ENCODE measurements around the gene NOXO1. TPM values are rescaled to one million over a fixed set of nuclear protein-coding genes. Genes with fewer than 3 reads are reported as not detected.

The NOXO1 gene
- total RNA-seq, 2 experiments from 2014 or later: 0.31 TPM; not detected in 1

DNA sequence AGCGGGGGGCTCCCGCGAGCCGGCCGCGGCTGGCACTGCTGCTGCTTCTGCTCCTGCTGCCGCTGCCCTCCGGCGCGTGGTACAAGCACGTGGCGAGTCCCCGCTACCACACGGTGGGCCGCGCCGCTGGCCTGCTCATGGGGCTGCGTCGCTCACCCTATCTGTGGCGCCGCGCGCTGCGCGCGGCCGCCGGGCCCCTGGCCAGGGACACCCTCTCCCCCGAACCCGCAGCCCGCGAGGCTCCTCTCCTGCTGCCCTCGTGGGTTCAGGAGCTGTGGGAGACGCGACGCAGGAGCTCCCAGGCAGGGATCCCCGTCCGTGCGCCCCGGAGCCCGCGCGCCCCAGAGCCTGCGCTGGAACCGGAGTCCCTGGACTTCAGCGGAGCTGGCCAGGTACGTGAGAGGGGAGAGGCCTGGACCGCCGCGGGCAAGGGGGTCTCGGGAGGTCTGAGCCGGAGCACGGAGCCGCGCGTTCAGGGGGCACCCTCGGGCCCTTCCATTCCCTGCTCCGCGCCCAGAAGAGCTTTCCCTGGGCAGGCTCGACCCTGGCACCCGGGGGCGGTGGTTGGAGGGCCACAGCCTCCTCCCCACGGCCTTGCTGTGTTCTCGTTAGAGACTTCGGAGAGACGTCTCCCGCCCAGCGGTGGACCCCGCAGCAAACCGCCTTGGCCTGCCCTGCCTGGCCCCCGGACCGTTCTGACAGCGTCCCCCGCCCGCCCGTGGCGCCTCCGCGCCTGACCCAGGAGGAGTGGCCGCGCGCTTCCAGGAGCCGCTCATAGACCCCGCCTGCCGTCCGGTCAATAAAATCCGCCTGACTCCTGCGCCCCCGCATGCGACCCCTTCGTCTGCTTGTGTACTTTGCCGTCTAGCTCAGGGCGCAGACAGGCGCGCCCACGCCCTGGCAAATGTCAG is 38.9 kb upstream of the NOXO1 start:
- peaks cover 16% of the 10 kb centered on the region for H3K4me1 Mint-ChIP-seq (ENCODE audit: low read depth)
- H3K36me3 Mint-ChIP-seq (ENCODE audit: low read depth): peaks cover 4% of the 10 kb centered on the region
- peak; percentile 57 for DNase-seq
- CTCF ChIA-PET: interaction anchor here (1.0 to 3.4 kb wide), 3 partner anchors 17 to 121 kb away, joined by 3 to 13 read pairs (median 5); no protein-coding TSS in a partner anchor
- H3K4me3 Mint-ChIP-seq: peak overlapping the region; percentile 69
- intact Hi-C loops (cut with micrococcal nuclease): no loop called here
- no peak for ATAC-seq
- H3K27me3 Mint-ChIP-seq: peaks cover 18% of the 10 kb centered on the region
- no peak overlapping the region for H3K27ac Mint-ChIP-seq
- H3K9me3 Mint-ChIP-seq: no peaks in the 10 kb centered on the region
- POLR2A ChIA-PET: interaction anchor here (0.6 to 3.1 kb wide), 8 partner anchors 8 to 135 kb away, joined by 3 to 20 read pairs (median 5); partner anchors contain the start of genes RPS2 and TRAF7
- TF ChIP-seq, protein P1, sequence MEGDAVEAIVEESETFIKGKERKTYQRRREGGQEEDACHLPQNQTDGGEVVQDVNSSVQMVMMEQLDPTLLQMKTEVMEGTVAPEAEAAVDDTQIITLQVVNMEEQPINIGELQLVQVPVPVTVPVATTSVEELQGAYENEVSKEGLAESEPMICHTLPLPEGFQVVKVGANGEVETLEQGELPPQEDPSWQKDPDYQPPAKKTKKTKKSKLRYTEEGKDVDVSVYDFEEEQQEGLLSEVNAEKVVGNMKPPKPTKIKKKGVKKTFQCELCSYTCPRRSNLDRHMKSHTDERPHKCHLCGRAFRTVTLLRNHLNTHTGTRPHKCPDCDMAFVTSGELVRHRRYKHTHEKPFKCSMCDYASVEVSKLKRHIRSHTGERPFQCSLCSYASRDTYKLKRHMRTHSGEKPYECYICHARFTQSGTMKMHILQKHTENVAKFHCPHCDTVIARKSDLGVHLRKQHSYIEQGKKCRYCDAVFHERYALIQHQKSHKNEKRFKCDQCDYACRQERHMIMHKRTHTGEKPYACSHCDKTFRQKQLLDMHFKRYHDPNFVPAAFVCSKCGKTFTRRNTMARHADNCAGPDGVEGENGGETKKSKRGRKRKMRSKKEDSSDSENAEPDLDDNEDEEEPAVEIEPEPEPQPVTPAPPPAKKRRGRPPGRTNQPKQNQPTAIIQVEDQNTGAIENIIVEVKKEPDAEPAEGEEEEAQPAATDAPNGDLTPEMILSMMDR (IDR thresholded peaks at IDR 0.05): no peak

DNA sequence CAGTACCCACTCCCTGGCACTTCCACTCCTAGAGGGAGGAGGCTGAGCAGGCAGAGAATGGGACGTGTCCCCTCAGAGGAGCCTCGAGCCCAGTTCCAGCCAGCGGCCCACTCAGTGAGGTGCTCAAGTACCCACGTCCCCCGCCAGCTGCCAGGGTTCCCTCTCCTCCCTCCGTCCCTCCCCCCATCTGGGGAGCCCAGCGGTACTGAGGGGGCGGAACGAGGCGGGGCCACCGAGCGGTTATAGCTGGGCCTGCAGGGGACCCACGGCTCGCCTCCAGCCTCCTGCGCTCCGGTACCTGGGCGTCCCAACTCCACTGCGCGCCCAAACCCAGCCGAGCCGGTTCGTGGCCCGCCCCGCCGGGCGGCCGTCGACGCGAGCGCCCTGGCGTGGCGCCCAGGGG is 38.2 kb upstream of the NOXO1 start, which contains the start of gene NPW:
Gene NPW (plus strand): TSS at position 268 of the 403 bp plus-strand sequence.
- Mint-ChIP-seq H3K27ac (no peak within 1 kb of the TSS), H3K4me3 (peak within 1 kb of the TSS; percentile 69), H3K4me1 (ENCODE audit: low read depth) (peaks cover 16% of the 10 kb centered on the region), H3K36me3 (ENCODE audit: low read depth) (peaks cover 4% of the 10 kb centered on the region), H3K9me3 (no peaks in the 10 kb centered on the region), H3K27me3 (peaks cover 18% of the 10 kb centered on the region)
- ChIA-PET POLR2A (interaction anchor here (0.6 to 3.1 kb wide), 8 partner anchors 8 to 136 kb away, joined by 3 to 20 read pairs (median 5); partner anchors contain the start of genes RPS2 and TRAF7), CTCF (interaction anchor here (1.0 to 3.4 kb wide), 2 partner anchors 16 to 21 kb away, joined by 3 to 13 read pairs; no protein-coding TSS in a partner anchor)
- DNase-seq: peak; percentile 71
- intact Hi-C loops (cut with micrococcal nuclease): no loop called here
- TF ChIP-seq, protein P1 (IDR thresholded peaks at IDR 0.05): no peak
- peak; percentile 37 for ATAC-seq

DNA sequence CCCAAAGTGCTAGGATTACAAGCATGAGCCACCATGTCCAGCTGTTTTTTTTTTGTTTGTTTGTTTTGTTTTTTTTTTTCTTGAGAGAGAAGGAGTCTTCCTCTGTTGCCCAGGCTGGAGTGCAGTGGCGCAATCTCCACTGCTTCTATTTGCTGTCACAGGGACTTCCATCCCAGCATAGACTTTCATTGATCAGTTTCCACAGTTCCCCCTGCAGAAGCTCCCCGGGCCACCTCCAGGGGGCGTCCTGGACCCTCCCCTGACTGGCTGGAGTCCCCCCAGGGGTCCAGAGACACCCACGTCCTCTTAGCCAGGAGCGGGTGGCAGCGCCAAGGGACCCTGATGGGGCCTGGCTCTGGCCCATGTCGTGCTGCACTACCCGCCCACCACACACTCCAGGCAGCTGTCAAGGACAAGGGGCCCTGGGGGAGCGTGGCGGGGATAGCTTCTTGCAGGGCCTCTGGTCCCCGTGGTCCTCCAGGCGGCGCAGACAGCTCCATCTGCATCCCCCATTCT is 35.2 kb upstream of the NOXO1 start:
- Mint-ChIP-seq H3K27me3 (peaks cover 12% of the 10 kb centered on the region), H3K27ac (no peak overlapping the region), H3K4me1 (ENCODE audit: low read depth) (peaks cover 5% of the 10 kb centered on the region), H3K4me3 (no peak overlapping the region), H3K9me3 (no peaks in the 10 kb centered on the region), H3K36me3 (ENCODE audit: low read depth) (peaks cover under 1% of the 10 kb centered on the region)
- ChIA-PET CTCF (interaction anchor here (1.0 to 1.7 kb wide), 8 partner anchors 8 to 124 kb away, joined by 3 to 8 read pairs (median 4); partner anchors contain the start of gene PKD1), POLR2A (no interaction called here)
- intact Hi-C loops (cut with micrococcal nuclease): no loop called here
- peak; percentile 38 for DNase-seq
- TF ChIP-seq, protein P1 (IDR thresholded peaks at IDR 0.05): peak; percentile 69
- peak; percentile 24 for ATAC-seq

DNA sequence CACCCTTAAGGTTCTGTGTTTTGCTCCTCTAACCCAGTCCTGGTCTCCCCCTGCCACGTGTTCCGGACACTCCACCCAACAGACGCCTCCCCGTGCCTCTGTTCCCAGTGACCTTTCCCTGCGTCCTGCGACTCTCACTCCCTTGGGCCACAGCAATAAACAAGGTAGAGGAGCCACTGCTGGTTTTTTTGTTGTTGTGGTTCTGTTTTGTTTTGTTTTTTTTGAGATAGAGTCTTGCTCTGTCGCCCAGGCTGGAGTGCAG is 34.6 kb upstream of the NOXO1 start:
- peaks cover 10% of the 10 kb centered on the region for H3K27me3 Mint-ChIP-seq
- H3K27ac Mint-ChIP-seq: no peak overlapping the region
- ATAC-seq: no peak
- DNase-seq: no peak
- no peaks in the 10 kb centered on the region for H3K9me3 Mint-ChIP-seq
- H3K36me3 Mint-ChIP-seq (ENCODE audit: low read depth): no peaks in the 10 kb centered on the region
- ChIA-PET POLR2A (no interaction called here), CTCF (interaction anchor here (1.1 to 1.7 kb wide), 6 partner anchors 10 to 125 kb away, joined by 3 to 8 read pairs (median 4); partner anchors contain the start of gene PKD1)
- intact Hi-C loops (cut with micrococcal nuclease): no loop called here
- peaks cover 4% of the 10 kb centered on the region for H3K4me1 Mint-ChIP-seq (ENCODE audit: low read depth)
- TF ChIP-seq, protein P1 (IDR thresholded peaks at IDR 0.05): no peak
- no peak overlapping the region for H3K4me3 Mint-ChIP-seq

All from activated CD8-positive, alpha-beta T cell treated with anti-CD3 and anti-CD28 coated beads for 36 hours (primary cell).